CD4-positive, alpha-beta T cell treated with Interleukin-6 at 100 ng/mL for 8 hours (primary cell): ENCODE measurements around the gene SLC36A2.

ENCODE experiments used
- DNase-seq: peaks from one replicate; pipeline ENCODE4 v3.0.0-alpha.2; 2020; ENCODE audit warnings: mixed read lengths, low spot score

SLC36A2 gene

GRCh38 chr5:151283120-151283825, 64.1 kb downstream of the SLC36A2 start:
- no peak for DNase-seq

- DNase-seq = no peak
Measured at GRCh38 chr5:151281001-151281639, 66.2 kb downstream of the SLC36A2 start.

- DNase-seq = no peak
Measured at GRCh38 chr5:151280443-151280842, 66.9 kb downstream of the SLC36A2 start.

DNA sequence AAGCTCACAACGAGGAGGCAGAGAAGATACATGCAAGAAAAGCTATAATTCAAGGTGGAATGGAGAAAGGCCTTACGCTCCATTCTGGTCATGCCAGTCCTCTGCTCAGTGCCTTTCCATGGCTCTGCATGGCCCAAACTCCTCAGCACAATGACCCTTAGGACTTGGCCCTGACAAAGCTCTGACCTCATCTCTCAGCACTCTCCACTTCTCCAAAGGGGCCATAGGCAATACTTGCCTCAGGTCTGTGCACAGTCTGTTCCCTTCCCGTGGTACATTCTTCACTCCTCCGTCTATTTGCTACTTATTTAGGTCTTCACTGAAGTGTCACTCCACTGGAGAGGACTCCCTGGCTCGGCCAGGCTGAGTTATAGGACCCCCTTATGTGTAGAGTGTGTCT, 68.5 kb downstream of the SLC36A2 start:
- DNase-seq = no peak

- DNase-seq = no peak
Measured at GRCh38 chr5:151275803-151276202, 71.6 kb downstream of the SLC36A2 start.

GRCh38 chr5:151274666-151275065, 72.7 kb downstream of the SLC36A2 start:
- DNase-seq = no peak

- DNase-seq = no peak
Measured at GRCh38 chr5:151271336-151271735, 76.0 kb downstream of the SLC36A2 start.

GRCh38 chr5:151270599-151270998, 76.8 kb downstream of the SLC36A2 start:
- DNase-seq = no peak

- no peak for DNase-seq
Measured at GRCh38 chr5:151267491-151268260, 79.7 kb downstream of the SLC36A2 start.
